Activated CD4-positive, alpha-beta memory T cell treated with anti-CD3 and anti-CD28 coated beads for 36 hours (primary cell): ENCODE results near the gene ELMO1. TPM values are rescaled to one million over a fixed set of nuclear protein-coding genes. Genes with fewer than 3 reads are reported as not detected.
A peak's percentile ranks its signal among the peaks of the same experiment; 100 is the strongest.

Experiments
- CTCF ChIA-PET: fragments of 350-600 bp; sonication (Branson Sonifier 250); formaldehyde crosslinking; loops from one replicate; lab custom pipeline; 2021; ENCODE audit warnings: antibody characterized with exemption, inconsistent platforms; lab: Charles Lee
- POLR2A ChIA-PET: fragments of 350-600 bp; sonication (Branson Sonifier 250); formaldehyde crosslinking; loops from one replicate; lab custom pipeline; 2021; ENCODE audit warnings: antibody characterized with exemption; lab: Charles Lee
- DNase-seq: peaks from one replicate; pipeline ENCODE4 v3.0.0-alpha.2; 2020
- H3K27ac Mint-ChIP-seq: one replicate; pipeline ENCODE4 v1.8.0; 2021; ENCODE audit warnings: mixed read lengths
- H3K27me3 Mint-ChIP-seq: one replicate; pipeline ENCODE4 v1.8.0; 2021; ENCODE audit warnings: mixed read lengths
- H3K36me3 Mint-ChIP-seq: one replicate; pipeline ENCODE4 v1.8.0; 2021; ENCODE audit warnings: mixed read lengths
- H3K4me1 Mint-ChIP-seq: one replicate; pipeline ENCODE4 v1.8.0; 2021; ENCODE audit warnings: low read depth, mixed read lengths
- H3K4me3 Mint-ChIP-seq: one replicate; pipeline ENCODE4 v1.8.0; 2021; ENCODE audit warnings: mild to moderate bottlenecking, mixed read lengths
- H3K9me3 Mint-ChIP-seq: one replicate; pipeline ENCODE4 v1.8.0; 2021; ENCODE audit warnings: mixed read lengths
- intact Hi-C: fragments of 100-400 bp; cut with micrococcal nuclease; formaldehyde crosslinking; loops from one replicate; pipeline ENCODE4 v1.15.1; 2023
- total RNA-seq, 2 experiments: library from RNA; stranded (reverse); gene quantifications; one replicate each; pipeline ENCODE4 v1.2.3, GENCODE V29; 2021

ELMO1 gene
- total RNA-seq, 2 experiments from 2014 or later: 88.7 to 93.3 TPM

DNA sequence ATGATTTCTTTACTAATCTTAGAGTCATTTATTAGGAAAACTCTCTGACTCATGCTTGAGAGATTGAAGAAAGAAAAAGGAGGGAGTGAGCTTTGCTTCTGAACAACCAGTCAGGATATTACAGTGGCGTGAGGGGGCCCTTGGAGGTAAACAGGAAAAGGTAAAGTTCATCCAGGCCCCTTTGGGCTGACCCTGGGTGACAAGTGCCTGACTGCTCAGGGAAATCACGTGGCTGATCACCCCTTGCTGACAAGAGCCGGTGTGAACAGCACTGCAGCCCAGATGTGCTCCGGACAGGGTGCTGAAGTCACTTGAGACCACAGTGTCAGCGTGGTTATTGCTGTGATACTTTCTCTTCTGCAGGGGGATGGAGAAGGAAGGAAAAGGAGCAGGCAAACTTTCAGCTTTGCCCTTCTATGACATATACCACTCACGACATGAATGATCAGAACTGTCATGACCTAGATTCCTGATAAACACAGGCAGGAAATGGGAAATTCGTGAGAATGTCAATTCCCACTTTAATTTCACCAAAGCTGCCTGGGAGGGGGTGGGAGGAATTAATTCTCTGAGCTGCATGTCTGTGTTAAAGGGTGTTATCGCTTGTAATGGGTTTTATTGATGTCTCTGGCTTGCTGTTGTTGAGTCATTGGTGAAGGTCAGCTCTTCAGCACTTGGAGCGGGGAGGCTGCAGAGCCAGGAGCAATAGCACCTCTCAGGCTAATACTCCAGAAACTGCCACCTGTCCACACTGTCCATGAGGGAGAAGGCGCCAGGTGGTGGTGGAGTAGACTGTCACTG, 584.6 kb downstream of the ELMO1 start:
- DNase-seq: peak; percentile 12
- Mint-ChIP-seq H3K27ac (peak overlapping the region; percentile 6), H3K9me3 (no peaks in the 10 kb centered on the region), H3K36me3 (peaks cover 78% of the 10 kb centered on the region), H3K4me3 (no peak overlapping the region), H3K4me1 (peaks cover 21% of the 10 kb centered on the region), H3K27me3 (no peaks in the 10 kb centered on the region)
- intact Hi-C loops: no loop called here
- POLR2A ChIA-PET: no interaction called here
- CTCF ChIA-PET: interaction anchor here (1.2 kb wide), 1 partner anchor 377 kb away, joined by 3 read pairs; no protein-coding TSS in a partner anchor

DNA sequence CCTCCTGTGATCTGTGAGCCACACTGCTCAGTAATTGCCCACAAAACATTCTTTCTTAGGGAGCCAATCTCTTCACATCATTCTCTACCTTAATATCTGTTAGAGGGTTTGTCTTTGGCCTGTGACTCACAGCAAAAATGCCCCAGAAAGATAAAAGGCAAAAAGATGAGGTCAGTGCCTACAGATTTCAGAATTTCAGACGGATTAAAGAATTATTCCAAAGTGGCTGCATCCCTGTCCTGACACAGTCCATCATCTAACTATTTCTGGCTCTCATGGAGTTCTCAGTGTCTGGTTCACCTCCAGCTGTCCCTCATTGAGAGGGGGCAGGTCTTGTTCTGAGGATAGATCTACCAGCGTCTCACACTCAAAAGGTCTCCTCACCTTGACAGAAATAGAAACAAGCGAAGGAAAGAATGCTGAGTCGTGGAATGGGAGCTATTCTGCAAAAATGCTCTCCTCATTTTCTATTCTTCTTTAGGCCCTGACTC, 585.8 kb downstream of the ELMO1 start:
- no peaks in the 10 kb centered on the region for H3K27me3 Mint-ChIP-seq
- H3K4me3 Mint-ChIP-seq: no peak overlapping the region
- no peak overlapping the region for H3K27ac Mint-ChIP-seq
- H3K36me3 Mint-ChIP-seq: peaks cover 80% of the 10 kb centered on the region
- intact Hi-C loops: no loop called here
- peaks cover 21% of the 10 kb centered on the region for H3K4me1 Mint-ChIP-seq
- H3K9me3 Mint-ChIP-seq: no peaks in the 10 kb centered on the region
- CTCF ChIA-PET: no interaction called here
- POLR2A ChIA-PET: no interaction called here
- DNase-seq: no peak

DNA sequence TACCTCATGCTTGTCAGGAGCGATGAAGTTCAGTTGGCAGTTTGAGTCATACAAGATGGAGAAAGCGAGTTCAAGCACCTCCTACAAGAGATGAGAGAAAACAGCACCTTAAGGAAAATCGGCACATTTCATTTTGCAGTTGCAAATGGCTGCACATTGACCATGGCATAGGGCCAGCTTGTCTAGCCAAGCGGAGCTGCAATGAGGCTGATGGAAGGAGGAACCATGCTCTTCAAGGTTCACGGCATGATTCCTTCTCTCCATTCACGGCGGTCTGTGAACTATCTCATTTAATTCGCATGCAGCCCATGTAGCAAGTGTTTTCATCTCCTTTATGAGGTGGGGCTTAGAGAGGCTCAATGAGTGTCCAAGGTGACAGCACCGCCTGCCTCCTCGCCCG, 587.0 kb downstream of the ELMO1 start:
- H3K4me3 Mint-ChIP-seq: no peak overlapping the region
- H3K27ac Mint-ChIP-seq: no peak overlapping the region
- no peaks in the 10 kb centered on the region for H3K9me3 Mint-ChIP-seq
- CTCF ChIA-PET: interaction anchor here (1.2 kb wide), 1 partner anchor 17 kb away, joined by 3 read pairs; no protein-coding TSS in a partner anchor
- intact Hi-C loops: no loop called here
- H3K36me3 Mint-ChIP-seq: peaks cover 82% of the 10 kb centered on the region
- POLR2A ChIA-PET: interaction anchor here (0.7 kb wide), 1 partner anchor 100 kb away, joined by 3 read pairs; no protein-coding TSS in a partner anchor
- H3K27me3 Mint-ChIP-seq: no peaks in the 10 kb centered on the region
- H3K4me1 Mint-ChIP-seq: peaks cover 19% of the 10 kb centered on the region
- DNase-seq: no peak

DNA sequence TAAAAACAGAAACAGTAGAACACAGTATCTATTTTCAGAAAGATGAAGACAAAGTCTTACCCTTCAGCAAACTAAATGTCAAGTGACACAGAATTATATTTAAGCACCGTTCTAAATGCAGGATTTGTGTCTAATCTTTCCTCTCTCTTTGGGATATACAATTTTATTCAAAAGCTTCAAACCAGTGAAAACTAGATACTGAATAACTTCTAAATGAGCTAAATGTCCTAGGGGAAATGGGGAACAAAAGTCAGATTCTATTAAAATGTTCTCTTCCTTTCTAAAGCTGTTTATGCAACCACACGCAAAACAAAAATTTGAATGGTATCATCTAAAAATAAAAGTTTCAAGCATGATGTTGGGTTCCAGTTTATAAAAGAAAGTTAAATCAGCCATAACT, 588.0 kb downstream of the ELMO1 start:
- Mint-ChIP-seq H3K4me1 (peaks cover 19% of the 10 kb centered on the region), H3K27me3 (no peaks in the 10 kb centered on the region), H3K36me3 (peaks cover 86% of the 10 kb centered on the region), H3K9me3 (no peaks in the 10 kb centered on the region), H3K4me3 (no peak overlapping the region), H3K27ac (no peak overlapping the region)
- ChIA-PET POLR2A (no interaction called here), CTCF (interaction anchor here (1.2 kb wide), 1 partner anchor 16 kb away, joined by 3 read pairs; no protein-coding TSS in a partner anchor)
- no peak for DNase-seq
- intact Hi-C loops: no loop called here

DNA sequence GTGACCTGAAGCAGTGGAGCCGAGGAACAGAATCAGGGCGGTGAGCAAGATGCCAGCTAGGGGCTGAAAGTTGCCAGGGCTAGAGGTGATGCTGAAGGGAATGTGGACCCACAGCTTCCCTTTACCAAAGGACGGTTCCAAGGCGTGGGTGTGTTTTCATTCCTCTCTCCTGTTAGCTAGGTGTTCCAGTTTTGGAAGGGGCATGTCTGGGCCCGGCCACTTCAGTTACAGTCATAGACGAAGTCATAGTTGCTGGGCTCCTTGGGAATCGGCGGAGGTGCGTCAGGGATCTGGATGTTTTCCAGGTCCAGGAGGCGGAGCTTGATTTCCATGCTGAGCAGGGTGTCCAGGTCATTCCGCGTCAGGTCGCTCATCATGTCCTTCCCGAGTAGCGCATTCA, 593.3 kb downstream of the ELMO1 start:
- Mint-ChIP-seq H3K27me3 (no peaks in the 10 kb centered on the region), H3K4me3 (no peak overlapping the region), H3K4me1 (peaks cover 17% of the 10 kb centered on the region), H3K27ac (no peak overlapping the region), H3K36me3 (peaks cover 78% of the 10 kb centered on the region), H3K9me3 (peaks cover 12% of the 10 kb centered on the region)
- ChIA-PET POLR2A (no interaction called here), CTCF (no interaction called here)
- DNase-seq: no peak
- intact Hi-C loops: loop anchor here (10.0 kb wide), 1 partner anchor 381 kb away; no protein-coding TSS in a partner anchor

DNA sequence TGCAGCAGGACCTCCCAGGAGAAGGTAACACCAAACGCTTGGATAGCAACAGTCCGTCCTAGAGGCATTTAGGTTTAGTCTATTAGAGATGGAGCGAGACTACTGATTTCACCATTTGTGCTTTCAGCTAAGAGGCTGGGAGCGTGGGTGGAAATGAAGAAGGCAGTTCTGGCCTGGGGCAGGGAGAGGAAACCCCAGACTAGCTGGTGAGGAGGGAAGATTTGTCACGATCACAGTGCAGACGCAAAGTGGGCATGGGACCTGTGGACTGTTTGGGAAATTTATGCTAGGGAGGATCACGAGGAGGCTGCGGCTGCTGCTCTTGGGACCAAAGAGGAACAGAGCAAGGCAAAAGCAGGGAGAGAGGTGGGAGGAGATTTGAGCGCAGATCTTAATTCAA, 594.0 kb downstream of the ELMO1 start:
- CTCF ChIA-PET: no interaction called here
- POLR2A ChIA-PET: interaction anchor here (0.9 kb wide), 1 partner anchor 135 kb away, joined by 7 read pairs; no protein-coding TSS in a partner anchor

DNA sequence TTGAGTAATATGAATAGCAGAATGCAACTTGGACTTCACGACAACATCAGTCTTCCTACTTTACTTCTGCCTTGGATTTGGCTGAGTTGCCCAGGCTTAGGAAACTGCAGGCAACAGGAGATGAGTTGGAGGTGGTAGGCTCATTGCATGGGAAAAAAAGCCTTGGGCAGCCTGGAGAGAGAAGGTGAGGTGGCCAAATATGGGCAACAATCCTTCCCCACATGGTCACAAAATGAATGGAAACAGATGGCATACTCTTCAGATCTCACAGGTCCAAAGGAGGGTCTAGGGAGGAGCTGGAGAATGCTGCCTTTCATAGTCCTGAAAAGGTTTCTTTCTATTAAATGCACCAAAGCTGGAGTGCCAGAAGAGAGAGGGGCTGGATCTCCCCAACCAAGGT, 595.7 kb downstream of the ELMO1 start:
- H3K27ac Mint-ChIP-seq: no peak overlapping the region

More for the DNA sequence above, 594.0 kb downstream of the ELMO1 start:
- H3K4me1 Mint-ChIP-seq: peaks cover 17% of the 10 kb centered on the region
- no peak for DNase-seq
- no peaks in the 10 kb centered on the region for H3K27me3 Mint-ChIP-seq
- H3K4me3 Mint-ChIP-seq: no peak overlapping the region
- intact Hi-C loops: loop anchor here (5.0 to 10.0 kb wide), 3 partner anchors 162 to 380 kb away; no protein-coding TSS in a partner anchor
- peaks cover 14% of the 10 kb centered on the region for H3K9me3 Mint-ChIP-seq
- H3K27ac Mint-ChIP-seq: no peak overlapping the region
- H3K36me3 Mint-ChIP-seq: peaks cover 72% of the 10 kb centered on the region

DNA sequence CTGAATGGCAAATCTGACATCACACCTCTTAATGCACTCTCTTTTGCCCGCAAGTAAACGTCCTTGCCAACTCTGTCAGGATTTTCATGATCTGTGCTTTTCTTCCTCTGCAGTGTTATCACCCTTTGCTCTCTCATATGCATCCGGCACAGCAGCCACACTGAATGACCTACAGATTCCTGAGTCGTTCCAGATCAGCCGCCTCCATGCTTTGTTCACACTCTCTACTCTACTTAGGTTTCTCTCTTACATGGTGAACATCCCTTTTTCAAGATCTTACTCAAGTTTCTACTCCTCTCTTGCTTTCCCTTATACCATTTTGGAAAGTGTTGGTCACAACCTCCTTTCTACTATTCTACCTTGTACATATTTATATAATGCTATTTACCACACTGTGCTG, 596.6 kb downstream of the ELMO1 start:
- no peaks in the 10 kb centered on the region for H3K27me3 Mint-ChIP-seq
- H3K4me3 Mint-ChIP-seq: no peak overlapping the region
- H3K36me3 Mint-ChIP-seq: peaks cover 56% of the 10 kb centered on the region
- peaks cover 17% of the 10 kb centered on the region for H3K4me1 Mint-ChIP-seq
- POLR2A ChIA-PET: interaction anchor here (1.4 kb wide), 1 partner anchor 174 kb away, joined by 4 read pairs; no protein-coding TSS in a partner anchor
- peaks cover 33% of the 10 kb centered on the region for H3K9me3 Mint-ChIP-seq
- intact Hi-C loops: loop anchor here (5.0 to 10.0 kb wide), 3 partner anchors 160 to 377 kb away; no protein-coding TSS in a partner anchor
- H3K27ac Mint-ChIP-seq: no peak overlapping the region
- CTCF ChIA-PET: no interaction called here
- peak; percentile 40 for DNase-seq

More for the DNA sequence above, 595.7 kb downstream of the ELMO1 start:
- CTCF ChIA-PET: no interaction called here
- peaks cover 25% of the 10 kb centered on the region for H3K9me3 Mint-ChIP-seq
- peaks cover 17% of the 10 kb centered on the region for H3K4me1 Mint-ChIP-seq
- H3K36me3 Mint-ChIP-seq: peaks cover 60% of the 10 kb centered on the region
- H3K4me3 Mint-ChIP-seq: no peak overlapping the region
- POLR2A ChIA-PET: no interaction called here
- no peaks in the 10 kb centered on the region for H3K27me3 Mint-ChIP-seq
- no peak for DNase-seq
- intact Hi-C loops: loop anchor here (5.0 to 10.0 kb wide), 3 partner anchors 161 to 378 kb away; no protein-coding TSS in a partner anchor

DNA sequence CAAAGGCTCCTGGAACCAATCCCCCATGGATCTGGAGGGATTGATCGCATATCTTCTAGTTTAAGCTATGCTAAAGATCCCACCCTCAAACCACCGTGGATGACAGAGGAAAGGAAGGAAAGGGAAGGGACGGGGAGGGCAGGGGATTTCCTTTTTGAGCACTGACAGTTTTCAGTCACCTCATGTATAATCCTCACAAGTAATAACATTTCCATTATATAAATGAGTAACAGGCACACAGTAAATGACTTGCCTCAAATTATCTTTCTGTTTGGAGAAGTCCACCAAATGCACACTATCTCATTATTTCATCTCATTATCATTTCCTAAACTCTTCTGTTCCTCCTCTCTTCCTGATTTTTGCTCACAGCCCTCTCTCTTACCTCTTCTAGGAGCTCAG, 597.3 kb downstream of the ELMO1 start:
- Mint-ChIP-seq H3K27ac (no peak overlapping the region), H3K27me3 (no peaks in the 10 kb centered on the region), H3K4me3 (no peak overlapping the region), H3K36me3 (peaks cover 53% of the 10 kb centered on the region), H3K9me3 (peaks cover 36% of the 10 kb centered on the region), H3K4me1 (peaks cover 17% of the 10 kb centered on the region)
- intact Hi-C loops: loop anchor here (5.0 to 10.0 kb wide), 3 partner anchors 159 to 377 kb away; no protein-coding TSS in a partner anchor
- POLR2A ChIA-PET: interaction anchor here (1.4 kb wide), 1 partner anchor 173 kb away, joined by 4 read pairs; no protein-coding TSS in a partner anchor
- CTCF ChIA-PET: interaction anchor here (0.7 kb wide), 1 partner anchor 181 kb away, joined by 3 read pairs; no protein-coding TSS in a partner anchor
- peak; percentile 38 for DNase-seq

DNA sequence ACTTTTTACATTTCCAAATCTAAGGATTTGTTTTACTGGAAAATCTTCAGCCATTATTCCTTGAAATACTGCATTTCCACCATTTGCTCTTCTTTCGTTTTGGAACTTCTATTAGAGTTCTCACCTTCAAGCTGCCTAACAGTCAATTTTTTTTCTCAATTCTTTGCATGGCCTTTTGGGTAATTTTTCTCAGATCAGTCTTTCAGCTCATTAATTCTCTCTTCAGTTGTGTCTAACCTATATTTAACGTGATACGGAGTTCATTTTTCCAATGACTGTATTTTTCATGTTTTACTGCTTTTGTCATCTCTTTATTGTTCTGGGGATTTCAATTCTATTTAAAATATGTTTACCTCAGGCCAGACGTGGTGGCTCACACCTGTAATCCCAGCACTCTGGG, 600.7 kb downstream of the ELMO1 start:
- no peak for DNase-seq
- Mint-ChIP-seq H3K4me3 (no peak overlapping the region), H3K4me1 (peaks cover 15% of the 10 kb centered on the region), H3K27ac (no peak overlapping the region), H3K36me3 (peaks cover 23% of the 10 kb centered on the region), H3K9me3 (peaks cover 36% of the 10 kb centered on the region), H3K27me3 (no peaks in the 10 kb centered on the region)
- CTCF ChIA-PET: no interaction called here
- intact Hi-C loops: no loop called here
- POLR2A ChIA-PET: no interaction called here

DNA sequence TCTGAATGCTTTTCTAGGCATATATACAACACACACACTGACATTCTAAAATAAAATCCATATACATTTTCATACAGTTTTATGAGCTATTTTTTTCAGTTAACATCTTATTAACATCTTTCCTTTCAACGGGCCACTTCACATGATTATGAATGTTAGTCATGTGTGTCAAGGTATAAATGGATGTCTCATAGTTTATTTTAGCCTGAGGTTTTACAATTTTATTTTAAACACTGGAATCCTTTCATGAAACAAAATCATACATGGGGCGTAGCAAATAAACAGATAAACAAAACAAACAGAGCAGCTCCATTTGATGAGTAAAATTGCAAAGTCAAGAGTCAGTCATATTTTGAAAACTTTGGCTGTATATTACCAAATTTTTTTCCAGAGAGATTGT, 604.3 kb downstream of the ELMO1 start:
- POLR2A ChIA-PET: no interaction called here

DNA sequence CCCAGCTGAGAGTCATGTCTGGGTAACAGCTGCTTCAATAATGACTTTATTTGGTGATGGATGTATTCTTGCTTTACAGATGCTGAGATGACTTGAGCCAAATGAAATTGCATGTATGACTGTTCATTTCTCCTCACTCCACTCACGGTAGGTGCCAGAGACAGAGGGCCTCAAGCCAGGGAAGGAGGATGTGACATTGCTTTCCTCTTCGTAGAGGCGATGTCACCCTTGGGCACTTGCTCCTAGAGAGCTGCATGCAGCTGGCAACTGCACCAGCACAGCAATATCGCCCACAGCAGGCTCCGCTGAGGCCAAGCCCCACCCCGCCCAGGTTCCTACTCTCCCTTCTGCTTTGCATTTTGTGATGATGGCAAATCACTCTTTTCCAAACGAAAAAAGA, 607.8 kb downstream of the ELMO1 start:
- Mint-ChIP-seq H3K4me1 (no peaks in the 10 kb centered on the region), H3K27me3 (no peaks in the 10 kb centered on the region), H3K27ac (no peak overlapping the region), H3K9me3 (peaks cover 1% of the 10 kb centered on the region), H3K36me3 (peaks cover under 1% of the 10 kb centered on the region), H3K4me3 (no peak overlapping the region)
- no peak for DNase-seq
- ChIA-PET CTCF (interaction anchor here (0.7 kb wide), 1 partner anchor 162 kb away, joined by 6 read pairs; no protein-coding TSS in a partner anchor), POLR2A (no interaction called here)
- intact Hi-C loops: no loop called here

More for the DNA sequence above, 604.3 kb downstream of the ELMO1 start:
- CTCF ChIA-PET: interaction anchor here (1.5 kb wide), 1 partner anchor 17 kb away, joined by 3 read pairs; no protein-coding TSS in a partner anchor
- no peaks in the 10 kb centered on the region for H3K27me3 Mint-ChIP-seq
- H3K4me3 Mint-ChIP-seq: no peak overlapping the region
- H3K9me3 Mint-ChIP-seq: peaks cover 20% of the 10 kb centered on the region
- no peak for DNase-seq
- H3K36me3 Mint-ChIP-seq: peaks cover 8% of the 10 kb centered on the region
- intact Hi-C loops: no loop called here
- H3K4me1 Mint-ChIP-seq: no peaks in the 10 kb centered on the region
- no peak overlapping the region for H3K27ac Mint-ChIP-seq
